Right kidney (tissue), 1 donor: Measurements from ENCODE around the gene CDH13.

Experiments
- DNase-seq: peaks from one replicate; pipeline ENCODE4 v3.0.0-alpha.2; 2016

CDH13 gene

GRCh38 chr16:83447560-83447959 lies 820.8 kb downstream of the CDH13 start:
- DNase-seq = no peak

GRCh38 chr16:83449861-83450260 lies 823.1 kb downstream of the CDH13 start:
- DNase-seq = no peak

DNA sequence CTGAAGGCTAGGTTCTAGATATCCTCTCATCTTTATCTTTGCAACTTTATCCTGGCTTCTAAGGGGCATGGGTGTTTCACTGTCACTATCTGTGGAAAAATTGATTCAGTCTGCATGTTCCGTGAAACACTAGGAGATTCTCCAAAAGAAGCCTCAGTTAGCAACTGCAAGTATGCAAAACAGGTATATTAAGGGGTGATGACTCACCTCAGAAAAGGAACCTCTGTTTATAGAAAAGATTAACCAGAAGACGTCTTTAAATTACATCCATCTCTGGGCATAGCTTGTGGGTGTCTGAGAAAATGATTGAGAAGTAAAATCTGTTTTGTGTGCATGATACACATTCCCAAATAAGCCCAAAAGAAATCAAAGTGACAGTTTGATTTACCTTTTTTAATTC lies 827.2 kb downstream of the CDH13 start:
- DNase-seq = no peak

- DNase-seq = no peak
Measured at GRCh38 chr16:83455716-83456115, 828.9 kb downstream of the CDH13 start.

DNA sequence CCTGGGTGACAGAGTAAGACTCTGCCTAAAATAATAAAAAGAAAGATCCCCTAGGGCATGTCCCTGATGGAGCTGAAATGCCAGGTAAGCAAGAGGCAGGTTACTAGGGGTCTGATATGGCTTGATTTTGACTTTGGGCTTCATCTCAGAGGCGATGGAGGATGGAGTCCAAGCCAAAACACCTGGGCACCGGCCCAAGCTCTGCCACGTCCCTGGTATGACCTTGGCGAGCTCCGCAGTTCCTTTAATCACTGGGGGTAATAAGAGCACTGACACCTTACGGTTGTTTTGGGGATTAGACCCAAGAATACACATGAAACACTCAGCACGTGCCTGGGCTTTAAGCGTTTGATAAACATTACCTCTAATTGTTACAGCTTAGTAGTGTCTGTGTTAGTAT lies 830.2 kb downstream of the CDH13 start:
- DNase-seq = no peak

- DNase-seq = no peak
Measured at GRCh38 chr16:83458612-83459011, 831.8 kb downstream of the CDH13 start.

- DNase-seq = no peak
Measured at GRCh38 chr16:83464991-83465390, 838.2 kb downstream of the CDH13 start.

- no peak for DNase-seq
Measured at GRCh38 chr16:83470416-83470815, 843.6 kb downstream of the CDH13 start.

- no peak for DNase-seq
Measured at GRCh38 chr16:83472776-83473501, 846.2 kb downstream of the CDH13 start.

DNA sequence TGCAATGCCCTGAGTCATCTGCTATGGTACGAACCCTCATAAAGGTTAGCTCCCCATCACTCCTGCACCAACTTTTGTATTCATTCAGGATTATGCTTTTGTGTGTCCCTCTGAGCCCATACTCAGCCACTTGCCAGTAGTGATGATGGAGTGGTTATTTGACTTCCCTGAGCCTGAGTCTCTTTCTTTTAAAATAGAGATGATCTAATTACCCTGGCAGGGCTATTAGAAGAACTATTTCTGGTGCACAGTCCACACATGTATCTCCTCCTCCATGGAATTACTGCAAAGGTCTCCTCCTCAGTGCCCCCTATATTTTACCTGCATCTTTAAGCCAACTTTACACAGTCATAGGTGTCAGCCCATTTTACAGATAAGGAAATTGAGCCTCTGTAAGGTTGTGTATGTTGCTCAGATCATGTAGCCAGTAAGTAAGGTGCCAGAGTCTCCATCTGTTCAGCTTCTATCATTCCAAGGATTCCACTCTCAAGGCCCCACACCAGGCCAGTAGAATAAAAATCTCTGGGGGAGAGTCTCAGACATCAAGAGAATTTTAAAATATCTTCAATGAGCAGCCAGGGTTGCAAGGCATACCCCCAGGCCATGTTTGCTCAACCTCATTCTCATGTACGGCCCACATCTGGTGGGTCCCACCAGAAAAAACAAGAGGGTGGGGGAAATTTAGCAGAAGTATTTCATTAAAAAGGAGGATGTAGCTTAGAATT lies 847.3 kb downstream of the CDH13 start:
- no peak for DNase-seq

GRCh38 chr16:83475108-83475507 lies 848.3 kb downstream of the CDH13 start:
- DNase-seq = no peak

- no peak for DNase-seq
Measured at GRCh38 chr16:83481589-83481988, 854.8 kb downstream of the CDH13 start.

- DNase-seq = no peak
Measured at GRCh38 chr16:83482545-83483162, 855.9 kb downstream of the CDH13 start.

DNA sequence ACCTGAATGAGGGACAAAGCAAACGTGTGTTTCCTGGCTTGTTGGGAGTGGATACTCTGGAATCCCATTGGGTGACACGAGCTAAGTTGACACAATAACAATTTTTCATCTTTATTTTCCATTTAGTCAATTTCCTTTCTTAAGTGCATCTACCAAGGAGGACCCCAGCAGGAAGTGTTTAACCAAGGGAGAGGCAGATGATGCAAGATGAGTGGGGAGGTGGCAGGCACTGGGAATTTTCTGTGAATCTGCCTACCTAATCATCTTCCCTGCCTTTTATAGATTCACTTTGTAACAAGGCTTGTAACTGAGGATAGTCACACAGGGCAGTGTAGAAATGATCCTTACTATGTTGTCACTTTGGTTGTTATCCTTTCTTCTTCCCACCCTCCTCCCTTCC lies 863.3 kb downstream of the CDH13 start:
- no peak for DNase-seq

- no peak for DNase-seq
Measured at GRCh38 chr16:83494459-83494858, 867.7 kb downstream of the CDH13 start.

DNA sequence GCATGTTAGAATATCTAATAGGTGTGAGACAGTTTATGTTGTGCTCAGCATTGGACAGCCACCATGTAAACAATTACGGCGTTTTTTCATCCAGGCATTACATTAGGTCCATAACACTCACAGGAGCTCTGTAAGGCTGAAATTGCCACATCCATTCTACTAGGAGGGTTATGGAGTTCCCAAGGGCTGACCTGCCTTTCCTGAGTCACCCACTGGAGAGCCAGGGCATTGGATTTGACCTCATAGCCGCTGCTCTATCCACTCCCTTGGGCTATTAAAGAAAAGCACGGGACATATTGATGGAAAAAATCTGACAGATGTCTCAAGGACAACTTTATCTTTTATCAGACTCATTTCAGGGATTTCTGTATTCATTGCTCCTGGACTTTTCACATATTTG lies 874.7 kb downstream of the CDH13 start:
- DNase-seq = no peak

- no peak for DNase-seq
Measured at GRCh38 chr16:83508295-83508694, 881.5 kb downstream of the CDH13 start.

DNA sequence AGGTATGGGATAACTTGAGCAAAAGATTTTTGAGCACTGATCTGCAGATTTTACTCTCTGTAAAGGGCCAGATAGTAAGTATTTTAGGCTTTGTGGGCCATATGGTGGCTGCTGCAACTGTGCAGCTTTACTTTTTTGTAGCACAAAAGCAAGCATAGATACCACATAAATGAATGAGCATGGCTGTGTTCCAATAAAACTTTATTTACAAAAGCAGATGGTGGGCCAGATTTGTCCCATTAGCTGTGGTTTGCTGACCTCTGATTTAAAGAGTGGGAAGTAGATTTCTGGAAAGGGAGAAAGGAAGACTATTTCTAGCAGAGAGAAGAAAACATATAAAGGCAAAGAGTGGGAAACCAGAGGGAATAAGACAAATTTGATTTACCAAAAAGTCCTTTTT lies 882.5 kb downstream of the CDH13 start:
- no peak for DNase-seq

DNA sequence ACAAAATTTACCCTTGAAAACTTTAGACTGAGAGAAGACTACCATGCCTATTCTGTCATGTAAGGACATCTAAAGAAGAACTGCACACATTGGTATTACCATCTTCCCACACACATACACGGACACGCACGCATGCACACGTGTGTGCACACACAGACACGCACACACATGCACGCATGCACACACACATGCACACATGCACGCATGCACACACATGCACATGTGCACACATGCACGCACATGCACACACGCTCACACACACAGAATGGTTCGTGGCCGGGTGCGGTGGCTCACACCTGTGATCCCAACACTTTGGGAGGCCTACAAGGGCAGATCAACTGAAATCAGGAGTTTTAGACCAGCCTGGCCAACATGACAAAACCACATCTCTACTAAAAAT lies 884.1 kb downstream of the CDH13 start:
- no peak for DNase-seq

GRCh38 chr16:83513008-83513755 lies 886.4 kb downstream of the CDH13 start:
- DNase-seq = no peak

DNA sequence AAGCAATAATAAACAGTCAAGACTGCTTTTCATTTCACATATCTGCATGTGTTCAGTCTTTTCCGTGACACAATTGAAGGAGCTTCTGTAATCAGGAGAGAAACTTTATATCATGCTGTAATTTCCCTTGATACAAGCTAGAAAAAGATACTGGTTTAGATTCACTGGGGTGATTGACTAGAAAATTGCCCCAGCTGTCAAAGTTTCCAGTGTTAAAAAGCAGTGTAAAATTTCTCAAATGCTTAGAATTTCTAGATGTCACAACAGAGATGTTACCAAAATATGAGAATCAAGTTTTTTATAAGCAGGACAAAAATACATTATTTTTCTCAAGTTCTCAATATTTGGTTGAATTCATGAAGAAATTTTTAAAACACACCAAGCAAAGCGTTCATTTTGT lies 888.6 kb downstream of the CDH13 start:
- DNase-seq = no peak

DNA sequence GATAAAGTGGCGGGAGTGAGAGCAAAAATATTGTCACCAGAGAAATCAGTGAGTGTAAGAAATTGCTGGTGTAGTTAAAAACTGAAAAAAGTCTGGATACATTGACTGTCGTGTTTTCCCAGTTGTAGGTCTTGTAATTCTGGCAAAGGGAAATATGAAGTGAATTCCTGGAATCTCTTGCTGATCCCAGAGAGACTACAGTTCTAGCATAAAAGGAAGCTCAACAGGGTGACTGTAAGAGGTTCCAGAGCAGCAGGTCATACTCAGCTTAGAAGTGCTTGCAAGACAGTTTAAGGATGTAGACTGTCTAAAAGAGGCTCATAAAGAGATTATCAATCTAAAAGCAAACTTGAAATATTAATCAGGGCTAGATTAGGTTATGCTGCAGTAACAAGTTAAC lies 890.2 kb downstream of the CDH13 start:
- no peak for DNase-seq

GRCh38 chr16:83517398-83517797 lies 890.6 kb downstream of the CDH13 start:
- no peak for DNase-seq
